DND-41 (cell line): Measurements from ENCODE around the gene STAG2.

Source experiments
- ATAC-seq: fragments of 200-7000 bp; cut with Tn5 transposase; 3 replicates; pipeline ENCODE4 v1.9.1; 2021; ENCODE audit warnings: low read depth; ENCODE audit not compliant: insufficient read depth
- DNase-seq: peaks from one replicate; pipeline ENCODE4 v3.0.0-alpha.2; 2020
- H2AFZ ChIP-seq: 2 replicates; pipeline ENCODE4 v1.6.0; 2012; ENCODE audit warnings: low read depth, low read length
- H3K27ac ChIP-seq: 2 replicates; pipeline ENCODE4 v1.5.1; 2012; ENCODE audit warnings: low read length, inconsistent platforms
- H3K27me3 ChIP-seq: fragments of 200-600 bp; sonication (generic); 2 replicates; pipeline ENCODE4 v1.6.0; 2012; ENCODE audit warnings: low read length, mild to moderate bottlenecking, inconsistent platforms; ENCODE audit not compliant: insufficient read depth, poor library complexity
- H3K36me3 ChIP-seq: 2 replicates; pipeline ENCODE4 v1.5.1; 2012; ENCODE audit warnings: low read length, inconsistent platforms; ENCODE audit not compliant: insufficient read depth
- H3K4me1 ChIP-seq: 2 replicates; pipeline ENCODE4 v1.5.1; 2012; ENCODE audit warnings: mild to moderate bottlenecking, low read length; ENCODE audit not compliant: insufficient read depth
- H3K4me2 ChIP-seq: 2 replicates; pipeline ENCODE4 v1.6.0; 2012; ENCODE audit warnings: mild to moderate bottlenecking, moderate library complexity, low read length, inconsistent platforms; ENCODE audit not compliant: insufficient read depth
- H3K4me3 ChIP-seq, 2 experiments: fragments of 200-600 bp in 1 of 2; shearing (Covaris generic) in 1 of 2; 2 replicates each; pipeline ENCODE4 v1.5.1; 2012 to 2016; ENCODE audit warnings: inconsistent platforms in 2 of 2, low read length in 2 of 2, mild to moderate bottlenecking in 2 of 2, low read depth in 1 of 2, moderate library complexity in 1 of 2
- H3K79me2 ChIP-seq: 2 replicates; pipeline ENCODE4 v1.6.0; 2012; ENCODE audit warnings: low read length, inconsistent platforms; ENCODE audit not compliant: insufficient read depth
- H3K9ac ChIP-seq: 2 replicates; pipeline ENCODE4 v1.6.0; 2012; ENCODE audit warnings: low read depth, mild to moderate bottlenecking, inconsistent platforms, low read length, moderate library complexity
- H3K9me3 ChIP-seq: 2 replicates; pipeline ENCODE4 v1.5.1; 2012; ENCODE audit warnings: low read length, moderate library complexity, mild to moderate bottlenecking, inconsistent platforms; ENCODE audit not compliant: insufficient read depth, severe bottlenecking
- H4K20me1 ChIP-seq: 2 replicates; pipeline ENCODE4 v1.6.0; 2012; ENCODE audit warnings: low read length; ENCODE audit not compliant: insufficient read depth
- CTCF ChIP-seq: IDR thresholded peaks from 2 replicates; pipeline ENCODE4 v1.5.1; 2012; ENCODE audit warnings: borderline replicate concordance, low read length, moderate library complexity, mild to moderate bottlenecking; ENCODE audit not compliant: poor library complexity, severe bottlenecking; ENCODE audit errors: extremely low read depth
- EZH2 ChIP-seq: IDR thresholded peaks from 3 replicates; pipeline ENCODE4 v1.6.1; 2012; ENCODE audit warnings: borderline replicate concordance, low read depth, mild to moderate bottlenecking, moderate library complexity, low read length, inconsistent platforms; ENCODE audit not compliant: severe bottlenecking

The STAG2 gene

DNA sequence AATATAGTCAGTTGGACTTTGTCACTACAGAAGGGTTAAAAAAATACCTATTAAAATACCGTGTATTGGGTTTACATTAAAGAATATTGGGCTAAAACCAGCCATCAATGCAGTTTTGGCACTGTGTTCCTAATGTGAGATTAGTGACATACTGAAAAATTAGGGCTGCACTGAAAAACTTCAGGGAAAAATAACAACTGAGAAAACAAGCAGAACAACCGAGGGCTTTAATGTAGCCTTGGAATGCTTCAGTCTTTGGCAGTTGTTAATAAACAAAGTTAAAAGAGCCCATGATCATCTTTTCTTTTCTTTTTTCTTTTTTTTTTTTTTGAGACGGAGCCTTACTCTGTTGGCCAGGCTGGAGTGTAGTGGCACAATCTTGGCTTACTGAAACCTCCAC, 12.4 kb downstream of the STAG2 start:
- Histone ChIP-seq H3K9me3 (no peaks in the 10 kb centered on the region), H3K79me2 (peaks cover 99% of the 10 kb centered on the region), H2AFZ (no peak overlapping the region), H3K4me2 (no peak overlapping the region), H3K9ac (no peak overlapping the region), H4K20me1 (peaks cover 63% of the 10 kb centered on the region), H3K4me1 (peaks cover 15% of the 10 kb centered on the region; the same call in 1 of the 2 replicates), H3K27ac (no peak overlapping the region), H3K36me3 (peaks cover 6% of the 10 kb centered on the region), H3K4me3 (no peak overlapping the region), H3K27me3 (no peaks in the 10 kb centered on the region)
- DNase-seq (no peak), ATAC-seq (no peak)
- no peak for TF ChIP-seq CTCF
- no peak for TF ChIP-seq EZH2

DNA sequence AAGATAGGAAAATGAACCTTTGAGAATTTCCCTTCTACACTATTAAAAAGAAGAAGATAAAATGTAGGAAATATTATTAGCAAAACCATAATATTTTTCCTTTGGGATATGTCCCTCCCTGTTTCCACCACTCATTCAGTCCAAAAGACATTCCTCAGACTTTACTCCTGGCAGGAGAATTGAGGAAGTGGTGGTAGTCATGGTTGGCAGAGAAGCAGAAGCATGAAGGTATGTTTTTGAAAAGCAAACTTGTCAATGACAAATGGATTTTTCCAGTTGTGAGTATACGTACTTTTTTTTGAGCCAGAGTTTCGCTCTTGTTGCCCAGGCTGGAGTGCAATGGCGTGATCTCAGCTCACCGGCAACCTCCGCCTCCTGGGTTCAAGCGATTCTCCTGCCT, 13.7 kb downstream of the STAG2 start:
- TF ChIP-seq EZH2 (no peak), CTCF (no peak)
- Histone ChIP-seq H3K9me3 (no peaks in the 10 kb centered on the region), H3K4me3 (no peak overlapping the region), H3K36me3 (peaks cover 6% of the 10 kb centered on the region), H3K79me2 (peaks cover 99% of the 10 kb centered on the region), H3K27me3 (no peaks in the 10 kb centered on the region), H4K20me1 (peaks cover 65% of the 10 kb centered on the region), H3K4me1 (peaks cover 24% of the 10 kb centered on the region; the same call in 1 of the 2 replicates), H3K27ac (no peak overlapping the region), H3K4me2 (no peak overlapping the region), H2AFZ (no peak overlapping the region), H3K9ac (no peak overlapping the region)
- DNase-seq (no peak), ATAC-seq (no peak)

- ATAC-seq: peak; percentile 42; the same call in 2 of the 3 replicates
- H3K9me3 ChIP-seq: no peaks in the 10 kb centered on the region
- no peak overlapping the region for H3K9ac ChIP-seq
- peaks cover 19% of the 10 kb centered on the region; the same call in 1 of the 2 replicates for H3K4me1 ChIP-seq
- no peak overlapping the region for H3K4me3 ChIP-seq
- peaks cover 69% of the 10 kb centered on the region for H4K20me1 ChIP-seq
- no peak for DNase-seq
- H3K36me3 ChIP-seq: no peaks in the 10 kb centered on the region; the same call in 1 of the 2 replicates
- H2AFZ ChIP-seq: no peak overlapping the region
- no peak overlapping the region for H3K4me2 ChIP-seq
- H3K27ac ChIP-seq: no peak overlapping the region
- H3K27me3 ChIP-seq: no peaks in the 10 kb centered on the region
- TF ChIP-seq EZH2 (no peak), CTCF (peak; percentile 21)
- peaks cover 99% of the 10 kb centered on the region for H3K79me2 ChIP-seq
Observed at GRCh38 chrX:123976706-123977316, 15.3 kb downstream of the STAG2 start.
